PC-3 (cell line): ENCODE data around the gene OR5B3.

Experiments used
- EZH2phosphoT487 ChIP-seq: fragments of 300-600 bp; sonication (generic); IDR thresholded peaks from 2 replicates; pipeline ENCODE4 v1.6.1; 2018; ENCODE audit warnings: mild to moderate bottlenecking, antibody characterized with exemption, low read length, borderline replicate concordance
- TF ChIP-seq, protein P1 (sequence below): fragments of 300-600 bp; sonication (generic); conservative IDR thresholded peaks from 2 replicates; pipeline ENCODE4 v1.5.1; 2017; ENCODE audit warnings: antibody characterized with exemption, low read depth, mild to moderate bottlenecking, low read length

DNA sequence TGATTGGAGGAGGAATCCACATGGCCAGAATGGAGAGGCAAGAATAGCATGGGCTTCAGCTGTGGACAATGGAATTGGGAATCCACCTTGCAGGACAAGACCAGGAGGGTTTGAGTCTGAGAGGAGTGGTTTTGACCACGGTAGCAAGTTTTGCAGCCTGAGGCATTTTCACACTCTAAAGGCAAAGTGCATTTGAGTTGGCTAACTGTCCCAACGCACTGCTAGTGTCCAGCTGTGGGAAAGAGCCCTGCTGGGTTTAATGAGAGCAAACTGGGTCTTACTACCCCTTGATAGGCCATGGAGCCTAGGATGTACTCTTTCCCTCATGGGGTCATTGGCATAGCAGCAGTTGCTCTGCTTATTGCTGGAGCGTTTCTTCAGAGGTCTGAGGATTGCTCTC is 21.3 kb upstream of the OR5B3 start, which contains the start of gene OR5B2:
- TF ChIP-seq, protein P1, sequence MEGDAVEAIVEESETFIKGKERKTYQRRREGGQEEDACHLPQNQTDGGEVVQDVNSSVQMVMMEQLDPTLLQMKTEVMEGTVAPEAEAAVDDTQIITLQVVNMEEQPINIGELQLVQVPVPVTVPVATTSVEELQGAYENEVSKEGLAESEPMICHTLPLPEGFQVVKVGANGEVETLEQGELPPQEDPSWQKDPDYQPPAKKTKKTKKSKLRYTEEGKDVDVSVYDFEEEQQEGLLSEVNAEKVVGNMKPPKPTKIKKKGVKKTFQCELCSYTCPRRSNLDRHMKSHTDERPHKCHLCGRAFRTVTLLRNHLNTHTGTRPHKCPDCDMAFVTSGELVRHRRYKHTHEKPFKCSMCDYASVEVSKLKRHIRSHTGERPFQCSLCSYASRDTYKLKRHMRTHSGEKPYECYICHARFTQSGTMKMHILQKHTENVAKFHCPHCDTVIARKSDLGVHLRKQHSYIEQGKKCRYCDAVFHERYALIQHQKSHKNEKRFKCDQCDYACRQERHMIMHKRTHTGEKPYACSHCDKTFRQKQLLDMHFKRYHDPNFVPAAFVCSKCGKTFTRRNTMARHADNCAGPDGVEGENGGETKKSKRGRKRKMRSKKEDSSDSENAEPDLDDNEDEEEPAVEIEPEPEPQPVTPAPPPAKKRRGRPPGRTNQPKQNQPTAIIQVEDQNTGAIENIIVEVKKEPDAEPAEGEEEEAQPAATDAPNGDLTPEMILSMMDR = no peak
- no peak for TF ChIP-seq EZH2phosphoT487
